Measurements from ENCODE around the gene CSPG4.
"Not testable (repeated sequence)": the region's sequence is repeated elsewhere in the genome, so short reads cannot be mapped to it uniquely, and the experiment has no call there.

The CSPG4 gene

DNA sequence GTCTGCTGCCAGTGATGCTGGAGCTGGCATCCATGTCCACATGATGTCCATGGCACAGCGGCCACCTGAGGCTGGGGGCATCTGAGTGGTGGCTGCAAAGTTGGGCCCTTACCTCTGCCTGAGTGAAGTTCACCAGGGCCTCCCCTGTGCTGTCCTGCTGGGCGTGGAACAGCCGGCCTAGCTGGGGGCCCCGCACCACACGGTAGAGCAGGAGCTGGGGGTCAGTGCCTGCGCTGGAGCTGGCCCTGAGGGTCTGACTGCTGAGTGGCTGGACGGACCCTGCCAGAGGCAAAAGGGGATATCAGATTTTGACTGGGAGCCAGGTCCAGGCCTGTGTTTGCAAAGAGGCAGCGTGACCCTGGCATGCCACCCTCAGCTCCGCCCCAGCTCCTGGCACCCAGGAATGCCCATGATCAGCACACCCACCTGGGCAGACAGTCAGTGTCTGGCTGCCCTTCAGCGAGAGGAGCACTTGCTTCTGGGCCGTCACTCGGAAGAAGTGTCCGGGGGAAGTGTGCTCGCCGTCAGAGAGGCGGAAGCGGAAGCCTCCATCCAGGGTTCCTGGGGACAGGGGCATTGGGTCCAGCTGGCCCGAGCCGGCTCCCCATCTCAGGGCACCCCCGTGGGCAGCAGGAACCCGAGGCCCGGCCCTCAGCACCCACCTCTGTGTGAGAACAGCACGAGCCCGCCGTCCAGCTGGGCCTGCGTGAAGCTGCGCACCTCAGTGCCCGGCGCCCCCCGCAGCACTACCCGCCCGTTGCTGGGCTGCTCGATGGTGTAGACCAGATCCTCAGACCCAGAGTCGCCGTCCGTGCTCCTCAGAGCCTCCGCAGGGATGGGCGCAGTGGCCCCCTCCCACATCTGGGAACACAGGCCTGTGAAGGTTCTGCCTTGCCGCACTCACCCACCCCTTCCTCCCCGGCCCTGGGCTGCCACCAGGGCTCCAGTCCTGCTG is 30.2 kb downstream of the CSPG4 start:
- no peak for DNase-seq
- no peaks in the 10 kb centered on the region for H3K9me3 ChIP-seq (ENCODE audit: severe bottlenecking)
- peaks cover 76% of the 10 kb centered on the region for H3K36me3 ChIP-seq
- H3K27me3 ChIP-seq (ENCODE audit: insufficient read depth, low read depth, severe bottlenecking), result no peaks in the 10 kb centered on the region
- TF ChIP-seq CTCF (IDR thresholded peaks at IDR 0.05; ENCODE audit: low read depth, low read length), result no peak
- no peak overlapping the region for H3K27ac ChIP-seq
- no peak overlapping the region for H3K4me3 ChIP-seq (ENCODE audit: low read depth, low read length)

DNA sequence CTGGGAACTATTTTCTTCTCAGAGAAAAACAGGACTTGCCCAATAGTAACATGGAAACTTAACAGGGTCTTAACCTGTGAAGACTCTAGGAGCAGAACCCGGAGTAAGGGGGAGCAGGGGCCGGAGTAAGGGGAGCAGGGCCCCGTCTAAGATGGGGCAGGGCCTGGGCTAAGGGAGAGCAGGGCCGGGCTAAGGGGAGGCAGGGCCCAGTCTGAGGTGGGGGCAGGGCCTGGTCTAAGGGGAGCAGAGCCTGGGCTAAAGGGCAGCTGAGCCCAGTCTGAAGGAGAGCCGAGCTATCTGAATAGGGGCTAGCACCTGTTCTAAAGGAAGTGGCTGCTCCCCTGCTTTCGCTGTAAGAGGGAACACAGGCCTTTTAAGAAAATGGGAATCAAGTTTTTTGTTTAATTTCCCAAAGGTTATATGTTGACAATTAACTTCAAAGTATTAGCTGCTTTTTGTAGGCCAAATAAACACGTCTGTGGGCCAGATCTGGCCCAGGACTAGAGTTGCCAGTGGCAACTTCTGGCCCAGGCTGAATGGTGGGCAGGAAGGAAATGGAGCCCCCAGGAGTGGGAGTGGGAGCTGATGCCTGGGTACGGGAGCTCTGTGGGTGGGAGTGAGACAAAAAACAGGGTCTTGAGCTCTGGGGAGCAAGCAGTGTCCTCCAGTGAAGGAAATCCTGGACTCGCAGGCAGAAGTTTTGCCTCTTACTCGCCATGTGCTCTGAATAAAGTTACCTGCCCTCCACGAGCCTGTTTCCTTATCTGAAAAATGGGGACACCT is 32.5 kb downstream of the CSPG4 start:
- H3K36me3 ChIP-seq, result peaks cover 83% of the 10 kb centered on the region
- TF ChIP-seq CTCF (IDR thresholded peaks at IDR 0.05; ENCODE audit: low read depth, low read length), result no peak
- no peak overlapping the region for H3K4me3 ChIP-seq (ENCODE audit: low read depth, low read length)
- no peaks in the 10 kb centered on the region for H3K27me3 ChIP-seq (ENCODE audit: insufficient read depth, low read depth, severe bottlenecking)
- no peak for DNase-seq
- no peaks in the 10 kb centered on the region for H3K9me3 ChIP-seq (ENCODE audit: severe bottlenecking)
- H3K27ac ChIP-seq, result no peak overlapping the region

GRCh38 chr15:75678324-75678690 is 34.3 kb downstream of the CSPG4 start:
- not testable (repeated sequence) for H3K4me3 ChIP-seq (ENCODE audit: low read depth, low read length); H3K27ac ChIP-seq; H3K27me3 ChIP-seq (ENCODE audit: insufficient read depth, low read depth, severe bottlenecking); H3K9me3 ChIP-seq (ENCODE audit: severe bottlenecking); DNase-seq
- H3K36me3 ChIP-seq, result peaks cover 70% of the 10 kb centered on the region

GRCh38 chr15:75677465-75678323 is 35.0 kb downstream of the CSPG4 start:
- no peak for TF ChIP-seq CTCF (IDR thresholded peaks at IDR 0.05; ENCODE audit: low read depth, low read length)
- DNase-seq, result no peak
- Histone ChIP-seq H3K9me3 (ENCODE audit: severe bottlenecking) (no peaks in the 10 kb centered on the region), H3K4me3 (ENCODE audit: low read depth, low read length) (no peak overlapping the region), H3K36me3 (peaks cover 68% of the 10 kb centered on the region), H3K27ac (no peak overlapping the region), H3K27me3 (ENCODE audit: insufficient read depth, low read depth, severe bottlenecking) (no peaks in the 10 kb centered on the region)

GRCh38 chr15:75676688-75677464 is 35.8 kb downstream of the CSPG4 start:
- H3K27ac ChIP-seq, result no peak overlapping the region
- no peaks in the 10 kb centered on the region for H3K27me3 ChIP-seq (ENCODE audit: insufficient read depth, low read depth, severe bottlenecking)
- TF ChIP-seq CTCF (IDR thresholded peaks at IDR 0.05; ENCODE audit: low read depth, low read length), result no peak
- H3K9me3 ChIP-seq (ENCODE audit: severe bottlenecking), result no peaks in the 10 kb centered on the region
- no peak for DNase-seq
- no peak overlapping the region for H3K4me3 ChIP-seq (ENCODE audit: low read depth, low read length)
- H3K36me3 ChIP-seq, result peaks cover 62% of the 10 kb centered on the region
